GM12891 (cell line): Measurements from ENCODE around the gene CXCR3.

Experiments
- PAX5 ChIP-seq: IDR thresholded peaks from 2 replicates; pipeline ENCODE4 v1.6.1; 2011; ENCODE audit warnings: low read length, moderate library complexity, mild to moderate bottlenecking; ENCODE audit not compliant: insufficient read depth, severe bottlenecking
- POLR2A ChIP-seq: IDR thresholded peaks from 2 replicates; pipeline ENCODE4 v1.6.1; 2011; ENCODE audit warnings: low read depth, low read length, control low read depth
- POLR2AphosphoS5 ChIP-seq: IDR thresholded peaks from 2 replicates; pipeline ENCODE4 v1.6.1; 2011; ENCODE audit warnings: low read depth, low read length, control low read depth
- SPI1 ChIP-seq: IDR thresholded peaks from 2 replicates; pipeline ENCODE4 v1.6.1; 2011; ENCODE audit warnings: low read depth, low read length, control low read depth
- TAF1 ChIP-seq: IDR thresholded peaks from 2 replicates; pipeline ENCODE4 v1.6.1; 2011; ENCODE audit warnings: low read depth, low read length, control low read depth

- TF ChIP-seq POLR2A: no peak
- TF ChIP-seq POLR2AphosphoS5: no peak
- no peak for TF ChIP-seq TAF1
- no peak for TF ChIP-seq PAX5
- no peak for TF ChIP-seq SPI1
Observed at GRCh38 chrX:71617742-71618141, 569 bp downstream of the CXCR3 start.
